Left kidney (tissue), 2 donors: ENCODE measurements around the gene PRPH2. TPM values are rescaled to one million over a fixed set of nuclear protein-coding genes. Genes with fewer than 3 reads are reported as not detected.
"Not testable (repeated sequence)": the region's sequence is repeated elsewhere in the genome, so short reads cannot be mapped to it uniquely, and the experiment has no call there.

Experiments
- DNase-seq: peaks from one replicate; pipeline ENCODE4 v3.0.0-alpha.2; 2013
- polyA plus RNA-seq: library from polyadenylated mRNA; unstranded; fragments of 120-200 nt; gene quantifications from one replicate; pipeline ENCODE4 v1.2.1, GENCODE V29; 2013; ENCODE audit not compliant: insufficient read length

PRPH2 gene
- polyA plus RNA-seq, 1 donor: 3.1 TPM

DNA sequence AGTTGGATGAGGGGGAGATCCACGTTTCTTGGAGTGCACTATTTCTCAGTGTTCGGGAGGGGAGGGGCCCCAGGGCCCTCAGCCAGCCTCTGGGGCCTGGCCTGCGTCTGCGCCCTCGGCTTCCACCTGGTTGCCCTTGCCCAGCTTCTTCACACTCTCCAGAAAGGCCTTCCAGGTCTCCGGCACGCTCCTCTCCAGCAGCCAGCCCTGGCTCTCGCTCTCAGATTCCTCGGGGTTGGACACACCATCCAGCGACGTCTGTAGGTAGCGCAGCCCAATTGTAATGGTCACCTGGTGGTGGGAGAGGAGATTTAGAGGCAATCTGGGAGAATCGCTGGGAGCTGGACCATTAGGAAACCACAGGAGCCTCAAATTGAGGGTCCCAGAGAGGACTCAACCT, 24.2 kb downstream of the PRPH2 start:
- no peak for DNase-seq

GRCh38 chr6:42697268-42697655, 25.1 kb downstream of the PRPH2 start:
- DNase-seq: no peak

GRCh38 chr6:42696526-42697267, 25.7 kb downstream of the PRPH2 start:
- no peak for DNase-seq

GRCh38 chr6:42694586-42694985, 27.8 kb downstream of the PRPH2 start:
- DNase-seq: no peak

- no peak for DNase-seq
These were observed 28.6 kb downstream of the PRPH2 start for GRCh38 chr6:42693725-42694323.

DNA sequence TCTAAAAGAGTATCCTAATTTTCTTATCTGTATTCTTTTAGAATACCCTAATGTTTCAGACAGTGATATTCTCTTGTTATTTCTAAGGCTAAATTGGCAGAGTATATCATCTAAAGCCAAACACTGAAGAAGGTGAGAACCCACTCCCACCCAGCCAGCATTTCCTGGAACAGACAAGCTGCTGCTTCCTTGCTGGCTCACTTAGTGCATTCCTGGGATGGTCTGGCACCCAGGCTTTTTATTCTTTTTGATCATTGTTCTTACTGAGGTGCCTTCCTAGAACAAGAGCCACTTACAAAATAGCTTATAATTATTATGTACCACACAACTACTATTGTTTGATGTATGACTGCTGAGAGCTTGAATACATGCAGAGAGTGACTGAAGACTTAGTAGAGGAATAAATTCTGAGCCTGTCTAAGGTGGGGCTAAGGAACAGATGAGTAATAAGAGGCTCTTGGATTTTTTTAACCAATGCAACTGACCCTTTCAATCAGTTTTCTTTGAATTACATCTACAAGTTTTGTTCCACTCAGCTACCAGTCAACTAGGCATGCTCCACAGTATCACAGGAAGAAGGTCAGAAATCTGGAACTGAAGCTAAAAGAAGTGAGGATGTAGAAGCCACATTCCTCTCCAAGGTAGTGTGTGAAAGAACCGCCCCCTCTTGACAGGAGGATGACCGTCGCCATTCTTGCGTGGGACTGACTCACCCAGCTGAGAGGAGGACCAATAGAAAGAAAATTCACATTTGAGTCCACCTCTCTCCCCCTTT, 30.1 kb downstream of the PRPH2 start:
- DNase-seq: no peak

DNA sequence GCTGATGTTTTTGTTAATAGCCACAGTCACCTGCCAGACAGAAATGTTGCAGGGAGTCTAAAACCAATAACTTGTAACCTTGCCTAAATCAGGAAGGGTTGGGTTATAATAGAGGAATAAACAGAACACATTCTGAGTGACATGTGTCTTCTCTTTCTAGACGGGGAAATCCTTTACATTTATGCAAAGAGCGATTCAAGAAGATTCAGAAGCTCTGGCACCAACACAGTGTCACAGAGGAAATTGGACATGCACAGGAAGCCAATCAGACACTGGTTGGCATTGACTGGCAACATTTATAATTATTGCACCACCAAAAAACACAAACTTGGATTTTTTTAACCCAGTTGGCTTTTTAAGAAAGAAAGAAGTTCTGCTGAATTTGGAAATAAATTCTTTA, 31.5 kb downstream of the PRPH2 start:
- no peak for DNase-seq

DNA sequence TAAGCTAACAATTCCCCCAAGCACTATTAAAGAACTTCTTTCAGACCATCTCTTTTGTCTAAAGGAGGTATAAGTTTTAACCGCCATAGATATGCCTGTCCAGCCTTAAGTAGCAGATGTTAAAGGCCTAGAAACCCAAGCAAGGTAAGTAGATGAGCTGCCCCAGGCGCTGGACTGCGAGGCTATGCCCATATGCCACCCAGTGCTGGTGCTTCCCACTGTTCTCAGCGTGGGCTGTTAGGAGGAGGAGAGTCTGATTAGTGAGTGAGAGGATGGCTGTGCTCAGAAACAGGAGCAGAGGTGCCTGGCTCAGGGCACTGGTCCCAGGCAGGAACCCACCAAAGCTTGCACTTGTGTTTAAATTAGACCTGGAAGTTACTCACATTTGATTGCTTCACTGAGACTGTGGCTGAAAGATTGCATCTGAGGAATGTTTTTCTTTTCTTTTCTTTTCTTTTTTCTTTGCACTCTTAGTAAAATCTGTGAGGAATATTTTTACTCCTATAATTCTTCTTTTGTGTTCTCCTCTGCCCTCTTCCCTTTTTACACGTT, 32.2 kb downstream of the PRPH2 start:
- DNase-seq: no peak

- no peak for DNase-seq
These were observed 33.0 kb downstream of the PRPH2 start for GRCh38 chr6:42689371-42689770.

- no peak for DNase-seq
These were observed 34.1 kb downstream of the PRPH2 start for GRCh38 chr6:42688281-42688680.

DNA sequence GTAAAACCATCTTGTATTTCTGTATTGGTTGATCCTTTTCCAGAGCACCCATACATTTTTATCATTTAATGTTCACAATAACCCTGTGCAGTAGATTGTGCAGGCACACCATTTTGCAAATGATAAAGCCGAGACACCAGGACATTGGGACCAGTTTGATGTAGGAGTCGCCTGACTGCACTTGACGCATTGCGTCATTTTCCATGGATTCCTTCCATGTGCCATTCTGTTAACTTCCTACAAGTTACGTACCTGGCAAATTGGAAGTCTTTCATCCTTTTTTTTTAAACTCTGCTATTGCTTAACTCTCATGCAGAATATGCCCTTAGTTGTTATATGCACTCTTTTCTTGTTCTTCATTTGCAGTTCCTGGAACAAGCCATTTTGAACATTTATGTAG, 43.0 kb downstream of the PRPH2 start:
- no peak for DNase-seq

DNA sequence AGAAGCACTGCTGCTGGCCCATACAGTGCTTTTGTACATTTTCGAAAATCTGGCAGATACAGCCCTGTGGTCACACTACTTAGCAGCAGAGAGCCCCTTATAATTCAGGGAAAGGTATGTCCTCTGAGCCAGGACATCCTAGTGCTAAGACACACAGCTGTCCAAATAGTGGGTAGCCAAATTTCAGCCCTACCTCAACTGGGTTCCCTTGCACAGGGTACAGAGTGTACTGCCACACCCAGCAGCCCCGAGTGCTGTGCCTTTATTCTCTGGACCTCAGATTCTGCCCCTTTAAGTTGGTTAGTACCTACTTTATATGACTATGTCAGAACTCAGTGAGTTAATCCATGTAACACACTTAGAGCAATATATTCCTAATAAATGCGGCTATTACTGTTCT, 47.6 kb downstream of the PRPH2 start:
- DNase-seq: no peak

DNA sequence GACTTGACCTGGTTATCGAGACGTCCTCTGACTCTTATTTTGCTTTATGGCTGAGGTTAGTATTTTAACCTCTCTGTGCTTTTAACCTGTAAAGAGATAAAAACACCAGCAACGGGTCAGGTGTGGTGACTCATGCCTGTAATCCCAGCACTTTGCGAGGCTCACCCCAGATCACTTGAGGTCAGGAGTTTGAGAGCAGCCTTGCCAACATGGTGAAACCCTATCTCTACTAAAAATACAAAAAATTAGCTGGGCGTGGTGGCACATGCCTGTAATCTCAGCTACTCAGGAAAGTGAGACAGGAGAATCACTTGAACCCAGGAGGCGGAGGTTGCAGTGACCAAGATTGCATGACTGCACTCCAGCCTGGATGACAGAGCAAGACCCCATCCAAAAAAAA, 48.0 kb downstream of the PRPH2 start:
- DNase-seq: not testable (repeated sequence)

DNA sequence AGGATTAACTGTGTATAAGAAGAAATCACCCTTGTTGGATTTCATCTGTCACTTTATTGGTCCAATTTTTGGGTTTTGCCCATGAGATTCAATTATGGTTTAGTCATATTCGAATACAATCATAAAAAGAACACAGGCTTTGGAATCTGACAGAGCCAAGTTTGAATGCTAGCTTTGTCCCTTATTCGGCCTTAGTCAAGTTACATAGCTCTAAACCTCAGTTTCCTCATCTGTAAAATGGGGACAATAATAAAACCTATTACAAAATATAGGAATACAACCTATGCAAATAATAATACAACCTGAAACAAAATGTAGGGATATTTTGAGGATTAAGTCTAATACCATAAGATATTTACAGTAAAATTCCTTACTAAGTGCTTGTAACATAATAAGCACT, 57.7 kb downstream of the PRPH2 start:
- no peak for DNase-seq

GRCh38 chr6:42661540-42662153, 60.8 kb downstream of the PRPH2 start:
- DNase-seq: peak; percentile 77

DNA sequence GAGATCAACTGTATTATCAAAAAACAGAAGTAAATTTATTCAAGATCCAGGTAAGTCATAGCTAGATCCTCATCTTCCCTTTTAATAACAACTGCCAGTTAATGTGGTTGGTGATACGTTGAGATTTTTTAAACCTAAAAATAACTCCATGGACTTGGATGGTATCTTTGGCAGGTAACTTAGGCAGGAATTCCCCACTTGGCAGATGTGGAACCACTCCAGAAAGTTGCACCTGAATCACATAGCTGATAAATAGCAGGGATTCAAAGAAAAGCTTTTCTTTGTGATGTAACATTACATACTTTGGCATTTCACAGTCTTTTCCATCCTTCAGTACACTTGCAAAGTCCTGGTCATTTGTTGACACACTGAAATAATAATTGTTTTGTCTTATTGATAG, 62.6 kb downstream of the PRPH2 start:
- DNase-seq: no peak

DNA sequence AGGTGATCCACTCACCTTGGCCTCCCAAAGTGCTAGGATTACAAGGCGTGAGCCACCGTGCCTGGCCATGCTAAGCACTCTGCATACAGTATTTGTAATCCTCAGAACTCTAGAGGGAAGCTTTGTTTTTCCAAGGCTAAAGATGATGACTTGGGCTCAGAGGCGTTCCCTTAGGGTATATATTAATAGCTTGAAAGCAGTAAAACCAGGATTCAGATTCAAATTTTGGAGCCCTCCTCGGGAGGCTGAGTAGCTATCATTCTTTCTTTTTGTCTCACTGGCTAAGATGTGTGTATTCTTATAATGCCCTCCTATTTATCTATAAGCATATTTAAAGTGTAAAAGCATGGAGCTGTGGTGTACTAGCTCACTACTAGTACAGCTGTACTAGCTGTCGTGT, 68.5 kb downstream of the PRPH2 start:
- no peak for DNase-seq

- no peak for DNase-seq
These were observed 70.2 kb downstream of the PRPH2 start for GRCh38 chr6:42652024-42652746.
